BLaER1 (cell line): Measurements from ENCODE around the gene ANKRD13A.

ENCODE experiments used
- H3K27ac ChIP-seq: shearing (Covaris generic); formaldehyde crosslinking; 2 replicates; pipeline ENCODE4 v1.8.1; 2022
- H3K27me3 ChIP-seq: shearing (Covaris generic); formaldehyde crosslinking; 2 replicates; pipeline ENCODE4 v1.8.1; 2022
- H3K36me3 ChIP-seq: shearing (Covaris generic); formaldehyde crosslinking; 2 replicates; pipeline ENCODE4 v1.8.1; 2022
- H3K4me1 ChIP-seq: shearing (Covaris generic); formaldehyde crosslinking; 2 replicates; pipeline ENCODE4 v1.8.1; 2022
- H3K4me2 ChIP-seq: shearing (Covaris generic); formaldehyde crosslinking; 2 replicates; pipeline ENCODE4 v1.8.1; 2022
- H3K4me3 ChIP-seq: shearing (Covaris generic); formaldehyde crosslinking; 2 replicates; pipeline ENCODE4 v1.8.1; 2022
- H3K9ac ChIP-seq: shearing (Covaris generic); formaldehyde crosslinking; 2 replicates; pipeline ENCODE4 v1.8.1; 2022
- H3K9me3 ChIP-seq: shearing (Covaris generic); formaldehyde crosslinking; 2 replicates; pipeline ENCODE4 v1.8.1; 2022
- H4K20me1 ChIP-seq: shearing (Covaris generic); formaldehyde crosslinking; 2 replicates; pipeline ENCODE4 v1.8.1; 2022
- Cebpa-rat ChIP-seq: shearing (Covaris generic); IDR thresholded peaks from 2 replicates; pipeline ENCODE4 v1.8.1; 2022

ANKRD13A gene

DNA sequence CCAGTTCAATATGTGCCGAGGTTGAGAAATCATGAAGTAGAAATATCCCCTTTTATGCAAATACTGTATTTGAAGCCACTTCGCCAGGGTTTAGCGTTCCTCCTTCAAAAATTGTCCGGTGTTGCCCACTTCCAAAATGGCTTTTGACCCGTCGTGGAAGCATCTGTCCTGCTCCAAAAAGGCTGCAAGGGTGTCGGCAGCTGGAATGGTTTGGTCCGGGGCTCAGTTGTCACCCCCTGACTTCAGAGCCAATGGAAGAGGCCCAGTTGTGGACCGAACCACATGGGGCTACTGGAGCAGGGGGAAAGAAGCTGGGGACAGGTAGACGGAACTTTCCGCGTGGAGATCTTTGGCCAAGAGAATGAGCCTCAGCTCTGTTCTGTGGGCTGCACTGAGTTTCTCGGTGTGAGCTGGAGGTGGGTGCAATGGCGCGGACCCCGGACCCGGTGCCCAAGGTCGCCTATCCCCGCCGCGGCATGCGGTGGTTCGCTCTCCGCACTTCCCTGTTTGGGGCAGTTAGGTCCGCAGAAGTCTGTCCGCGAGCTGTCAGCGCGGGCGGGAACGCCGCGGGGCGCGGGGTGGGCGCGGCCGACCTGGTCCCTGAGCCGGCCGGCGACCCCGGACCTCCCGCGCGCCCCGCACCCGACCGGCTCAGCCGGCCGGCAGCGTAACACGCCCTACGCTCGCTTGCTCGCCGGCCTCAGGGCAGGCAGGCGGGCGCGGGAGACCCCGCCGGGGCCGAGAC is at the start of gene ANKRD13A:
ANKRD13A (plus strand) TSS at position 527 of the 745 bp plus-strand sequence. CDS start 259 bp downstream, outside the sequence.
- H3K9ac ChIP-seq: peak within 1 kb of the TSS; percentile 96
- H3K4me1 ChIP-seq: peaks cover 39% of the 10 kb centered on the region
- H4K20me1 ChIP-seq: peaks cover 47% of the 10 kb centered on the region
- H3K36me3 ChIP-seq: peaks cover 13% of the 10 kb centered on the region
- peak within 1 kb of the TSS; percentile 96 for H3K27ac ChIP-seq
- no peak for TF ChIP-seq Cebpa-rat
- peaks cover 27% of the 10 kb centered on the region for H3K27me3 ChIP-seq
- H3K4me3 ChIP-seq: peak within 1 kb of the TSS; percentile 92
- H3K4me2 ChIP-seq: peak within 1 kb of the TSS; percentile 90
- H3K9me3 ChIP-seq: no peaks in the 10 kb centered on the region

DNA sequence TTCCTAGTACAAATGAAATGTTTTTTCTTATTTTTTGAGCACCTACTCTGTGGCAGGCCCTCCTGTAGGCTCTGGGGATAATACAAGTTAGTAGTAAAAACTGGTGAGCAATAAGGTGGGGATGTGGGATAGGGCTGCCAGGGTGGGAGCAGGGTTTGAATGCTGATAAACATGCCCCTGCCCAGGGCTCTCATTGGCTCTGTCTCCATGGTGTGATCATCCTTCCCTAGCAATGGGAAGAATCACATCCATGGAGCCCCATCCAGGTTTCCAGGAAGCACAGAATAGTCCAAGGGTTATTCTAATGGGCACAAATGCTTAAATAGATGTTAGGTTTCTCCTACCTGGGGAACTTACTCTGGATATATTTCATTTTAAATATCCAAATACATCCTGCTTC is 48.6 kb upstream of the ANKRD13A start:
- H3K4me2 ChIP-seq: no peak overlapping the region
- H3K4me3 ChIP-seq: no peak overlapping the region
- no peaks in the 10 kb centered on the region for H3K9me3 ChIP-seq
- H3K27ac ChIP-seq: no peak overlapping the region
- H3K9ac ChIP-seq: no peak overlapping the region
- no peaks in the 10 kb centered on the region for H3K27me3 ChIP-seq
- peaks cover 23% of the 10 kb centered on the region for H3K4me1 ChIP-seq
- TF ChIP-seq Cebpa-rat: no peak
- H4K20me1 ChIP-seq: peaks cover 16% of the 10 kb centered on the region
- H3K36me3 ChIP-seq: peaks cover 92% of the 10 kb centered on the region

DNA sequence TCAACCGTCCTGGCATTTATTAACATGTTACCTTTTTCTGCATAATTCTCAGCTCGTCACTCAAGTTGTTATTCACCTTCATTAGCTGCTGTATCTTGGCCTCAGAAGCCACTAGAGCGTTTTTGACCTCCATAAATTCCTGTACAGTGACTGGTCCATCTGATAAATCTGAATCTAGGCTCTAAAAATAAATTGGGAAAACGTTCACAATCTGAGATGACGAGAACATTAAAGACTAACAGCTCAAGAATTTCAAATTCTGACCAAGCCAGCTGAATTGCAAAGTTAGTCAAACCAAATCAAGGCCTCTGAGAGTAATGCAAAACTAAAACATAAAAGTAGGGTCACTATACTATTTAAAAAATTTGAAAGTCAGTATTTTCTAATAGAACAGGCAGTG is 48.1 kb upstream of the ANKRD13A start:
- Histone ChIP-seq H3K4me2 (no peak overlapping the region), H3K4me3 (no peak overlapping the region)

DNA sequence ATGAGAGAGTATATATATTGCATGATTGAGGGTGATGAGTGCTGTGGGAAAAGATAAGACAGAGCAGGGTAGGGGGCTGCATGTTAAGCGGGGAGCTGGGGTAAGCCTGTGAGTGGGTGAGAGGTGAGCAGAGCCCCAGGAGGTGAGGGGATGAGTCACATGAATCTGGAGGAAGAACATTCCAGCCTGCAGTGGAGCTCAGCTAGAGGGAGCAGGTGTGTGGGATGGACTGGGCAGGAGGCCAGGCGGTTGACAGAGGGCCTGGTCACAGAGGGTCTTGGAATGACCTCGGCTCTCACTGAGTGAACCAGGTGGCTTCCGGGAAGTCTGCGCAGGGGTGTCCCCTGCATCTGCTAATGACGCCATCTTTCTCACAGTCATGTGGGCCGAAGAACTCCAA is 47.5 kb upstream of the ANKRD13A start:
- peaks cover 17% of the 10 kb centered on the region for H3K4me1 ChIP-seq
- H3K4me3 ChIP-seq: no peak overlapping the region
- no peak overlapping the region for H3K4me2 ChIP-seq
- no peak overlapping the region for H3K9ac ChIP-seq
- no peak overlapping the region for H3K27ac ChIP-seq
- peaks cover 96% of the 10 kb centered on the region for H3K36me3 ChIP-seq
- no peaks in the 10 kb centered on the region for H3K9me3 ChIP-seq
- TF ChIP-seq Cebpa-rat: no peak
- H3K27me3 ChIP-seq: no peaks in the 10 kb centered on the region
- H4K20me1 ChIP-seq: peaks cover 16% of the 10 kb centered on the region

More for the DNA sequence above, 48.1 kb upstream of the ANKRD13A start:
- Histone ChIP-seq H3K9me3 (no peaks in the 10 kb centered on the region), H3K27me3 (no peaks in the 10 kb centered on the region), H4K20me1 (peaks cover 16% of the 10 kb centered on the region), H3K9ac (no peak overlapping the region), H3K27ac (no peak overlapping the region), H3K4me1 (peaks cover 23% of the 10 kb centered on the region), H3K36me3 (peaks cover 93% of the 10 kb centered on the region)
- TF ChIP-seq Cebpa-rat: no peak

DNA sequence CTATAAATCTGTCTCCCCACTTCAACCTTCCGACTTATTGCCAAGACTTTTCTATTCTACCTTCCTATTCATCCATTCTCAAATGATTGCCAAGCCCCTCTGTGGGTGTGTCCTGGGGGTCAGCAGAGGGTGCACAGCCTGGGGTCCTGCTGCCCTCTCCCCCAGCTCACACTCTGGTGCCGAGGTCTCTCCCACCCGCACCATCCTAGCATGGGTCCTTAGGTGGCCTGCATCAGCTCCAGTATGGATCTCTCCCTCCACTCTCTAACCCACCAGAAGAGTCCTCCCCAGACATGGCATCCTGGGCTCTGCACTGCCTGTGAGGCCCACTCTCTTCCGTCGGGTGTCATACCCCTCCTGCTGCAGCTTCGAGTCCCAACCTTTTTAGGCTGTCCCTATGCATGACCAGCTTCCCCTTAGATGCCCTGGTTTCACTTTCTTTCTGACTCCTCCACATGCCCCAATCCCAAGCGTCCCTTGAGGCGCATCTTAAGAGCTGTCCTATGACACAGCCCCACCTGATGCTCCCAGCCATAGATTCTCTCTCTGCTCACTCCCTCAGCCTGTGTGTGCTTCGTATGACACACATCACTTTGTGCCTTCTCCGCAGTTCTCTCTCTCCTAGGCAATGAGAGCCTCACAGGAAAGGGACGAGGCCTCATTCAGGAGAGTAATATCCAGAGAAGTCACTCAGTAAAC is 46.9 kb upstream of the ANKRD13A start:
- Histone ChIP-seq H3K9me3 (no peaks in the 10 kb centered on the region), H4K20me1 (peaks cover 16% of the 10 kb centered on the region), H3K27ac (no peak overlapping the region), H3K36me3 (peaks cover 96% of the 10 kb centered on the region), H3K9ac (0 out of 2 replicates have a peak overlapping the region, but pooled peaks have one; percentile 3), H3K27me3 (no peaks in the 10 kb centered on the region), H3K4me2 (no peak overlapping the region), H3K4me1 (peaks cover 11% of the 10 kb centered on the region), H3K4me3 (no peak overlapping the region)
- no peak for TF ChIP-seq Cebpa-rat

DNA sequence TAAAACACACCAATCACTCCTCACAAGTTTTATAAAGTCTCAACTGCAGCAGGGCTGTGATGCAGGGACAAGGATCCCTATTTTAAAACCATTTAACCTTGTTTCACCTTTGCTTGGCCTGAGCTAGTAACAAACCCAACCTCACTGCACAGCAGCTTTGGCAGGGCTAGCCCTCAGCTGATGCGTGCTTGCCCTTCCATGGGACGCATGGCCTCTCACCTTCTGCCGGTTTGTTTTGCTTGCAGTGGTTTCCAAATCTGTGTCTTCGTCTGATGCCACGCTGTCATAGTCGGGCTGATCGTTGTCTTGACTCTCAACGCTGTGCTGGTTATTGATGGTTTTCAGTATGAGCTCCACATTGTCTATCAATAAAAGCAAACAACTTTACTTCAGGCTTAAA is 46.4 kb upstream of the ANKRD13A start:
- Histone ChIP-seq H3K4me2 (no peak overlapping the region), H3K36me3 (peaks cover 96% of the 10 kb centered on the region), H3K27ac (no peak overlapping the region), H3K9ac (no peak overlapping the region), H3K4me3 (no peak overlapping the region), H4K20me1 (peaks cover 16% of the 10 kb centered on the region), H3K9me3 (no peaks in the 10 kb centered on the region), H3K27me3 (no peaks in the 10 kb centered on the region), H3K4me1 (peaks cover 5% of the 10 kb centered on the region)
- TF ChIP-seq Cebpa-rat: no peak

DNA sequence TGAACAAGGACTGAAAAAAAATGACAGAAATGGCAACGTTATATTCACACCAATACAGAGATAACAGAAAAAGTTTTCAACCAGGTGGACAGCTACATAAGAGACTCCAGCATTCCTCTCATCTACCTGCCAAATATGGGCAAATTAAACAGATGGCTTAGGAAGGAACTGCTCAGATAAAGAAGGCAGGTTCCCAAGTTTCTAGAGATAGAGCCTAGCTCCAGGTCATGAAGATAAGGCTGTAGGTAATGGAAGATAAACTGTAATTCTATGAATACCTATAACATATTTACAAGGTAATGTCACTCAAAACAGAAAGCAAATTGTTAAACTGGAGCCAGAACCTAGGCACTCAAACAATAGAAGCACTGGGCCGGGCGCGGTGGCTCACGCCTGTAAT is 45.6 kb upstream of the ANKRD13A start:
- Histone ChIP-seq H3K36me3 (peaks cover 96% of the 10 kb centered on the region), H3K4me3 (no peak overlapping the region)

DNA sequence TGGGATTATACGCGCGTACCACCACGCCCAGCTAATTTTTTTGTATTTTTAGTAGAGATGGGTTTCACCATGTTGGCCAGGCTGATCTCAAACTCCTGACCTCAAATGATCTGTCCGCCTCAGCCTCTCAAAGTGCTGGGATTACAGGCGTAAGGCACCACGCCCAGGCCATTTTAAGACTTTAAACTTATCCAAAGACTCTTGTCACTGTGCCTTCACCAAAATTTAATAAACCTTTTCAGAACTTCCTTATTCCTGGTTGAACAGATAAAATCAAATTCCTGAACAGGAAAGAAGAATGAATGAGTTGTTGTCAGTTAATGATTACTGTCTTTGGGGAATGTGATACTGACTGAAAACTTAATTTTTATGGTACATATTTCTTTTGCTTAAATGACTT is 40.9 kb upstream of the ANKRD13A start:
- Histone ChIP-seq H3K36me3 (peaks cover 99% of the 10 kb centered on the region), H3K4me1 (no peaks in the 10 kb centered on the region), H3K27me3 (no peaks in the 10 kb centered on the region), H3K9ac (no peak overlapping the region), H4K20me1 (0 out of 2 replicates have a peak, but pooled peaks cover 6% of the 10 kb centered on the region), H3K4me3 (no peak overlapping the region), H3K27ac (no peak overlapping the region), H3K4me2 (no peak overlapping the region), H3K9me3 (no peaks in the 10 kb centered on the region)
- no peak for TF ChIP-seq Cebpa-rat

More for the DNA sequence above, 45.6 kb upstream of the ANKRD13A start:
- no peak overlapping the region for H3K9ac ChIP-seq
- H3K27ac ChIP-seq: no peak overlapping the region
- peaks cover 16% of the 10 kb centered on the region for H4K20me1 ChIP-seq
- no peak for TF ChIP-seq Cebpa-rat
- H3K27me3 ChIP-seq: no peaks in the 10 kb centered on the region
- no peaks in the 10 kb centered on the region for H3K9me3 ChIP-seq
- H3K4me1 ChIP-seq: no peaks in the 10 kb centered on the region
- H3K4me2 ChIP-seq: no peak overlapping the region

DNA sequence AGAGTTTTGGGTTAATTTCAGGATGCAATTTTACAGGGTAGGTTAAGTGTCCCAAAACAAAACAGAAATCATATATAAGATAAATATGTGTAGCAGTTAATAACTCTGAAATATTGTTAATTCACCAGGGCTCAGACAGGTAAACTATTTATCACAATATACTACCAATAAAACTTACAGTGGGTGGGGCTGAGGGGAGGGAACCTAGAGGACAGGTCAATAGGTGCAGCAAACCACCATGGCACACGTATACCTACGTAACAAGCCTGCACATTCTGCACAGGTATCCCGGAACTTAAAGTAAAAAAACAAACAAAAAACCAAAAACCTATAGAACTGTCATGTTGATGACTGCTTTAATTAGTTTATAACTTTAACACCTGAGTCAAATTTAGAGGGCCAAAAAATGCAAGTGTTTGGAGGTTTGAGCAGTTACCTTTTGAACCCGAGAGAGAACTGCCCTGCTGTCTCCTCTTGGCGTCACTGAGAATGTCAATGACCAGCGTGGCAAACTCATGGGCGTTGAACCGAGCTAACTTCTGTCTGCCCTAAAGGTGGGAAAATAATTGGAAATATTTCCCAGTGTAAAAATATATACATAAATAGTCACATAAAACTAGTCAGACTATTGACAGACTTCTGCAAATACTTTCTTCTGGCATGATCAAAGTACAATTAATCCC is 39.7 kb upstream of the ANKRD13A start:
- Histone ChIP-seq H3K9ac (no peak overlapping the region), H3K4me3 (no peak overlapping the region), H3K27me3 (no peaks in the 10 kb centered on the region), H3K27ac (no peak overlapping the region), H3K4me1 (no peaks in the 10 kb centered on the region), H4K20me1 (0 out of 2 replicates have a peak, but pooled peaks cover 6% of the 10 kb centered on the region), H3K4me2 (no peak overlapping the region), H3K9me3 (no peaks in the 10 kb centered on the region), H3K36me3 (peaks cover 99% of the 10 kb centered on the region)
- no peak for TF ChIP-seq Cebpa-rat

DNA sequence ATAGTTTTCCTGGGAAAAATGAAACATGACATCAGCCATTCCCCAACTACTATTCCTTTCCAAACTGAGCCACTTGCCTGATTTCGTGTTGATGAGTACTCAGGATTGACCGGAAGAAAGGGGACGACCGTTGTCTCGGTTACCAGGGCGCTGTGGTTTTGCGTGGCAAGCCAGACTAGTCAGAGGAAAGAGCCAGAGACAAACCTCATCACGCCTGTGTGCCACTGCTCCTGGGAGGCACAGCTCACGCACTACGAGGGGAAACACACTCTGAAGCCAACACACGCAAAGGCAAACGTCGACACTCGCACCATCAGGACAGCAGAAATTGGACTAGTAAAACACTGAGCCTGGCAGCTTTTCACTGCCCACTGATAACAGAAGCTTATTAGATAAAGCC is 38.0 kb upstream of the ANKRD13A start:
- Histone ChIP-seq H3K4me1 (no peaks in the 10 kb centered on the region), H3K4me3 (no peak overlapping the region), H3K36me3 (peaks cover 98% of the 10 kb centered on the region), H4K20me1 (peaks cover 12% of the 10 kb centered on the region; the same call in 1 of the 2 replicates), H3K9ac (no peak overlapping the region), H3K27ac (no peak overlapping the region), H3K9me3 (no peaks in the 10 kb centered on the region), H3K4me2 (no peak overlapping the region), H3K27me3 (no peaks in the 10 kb centered on the region)
- TF ChIP-seq Cebpa-rat: no peak
